Urinary bladder (tissue), 4 donors: ENCODE data around the gene KLHL6. TPM values are rescaled to one million over a fixed set of nuclear protein-coding genes. Genes with fewer than 3 reads are reported as not detected.
"Not testable (repeated sequence)": the region's sequence is repeated elsewhere in the genome, so short reads cannot be mapped to it uniquely, and the experiment has no call there.

Source experiments
- DNase-seq: peaks from one replicate; pipeline ENCODE4 v3.0.0-alpha.2; 2015; ENCODE audit errors: extremely low spot score
- H3K27ac ChIP-seq: one replicate; pipeline ENCODE4 v1.5.1; 2013; ENCODE audit warnings: low read depth, mild to moderate bottlenecking, moderate library complexity
- H3K36me3 ChIP-seq: one replicate; pipeline ENCODE4 v1.6.1; 2013; ENCODE audit warnings: mild to moderate bottlenecking, moderate library complexity; ENCODE audit not compliant: insufficient read depth
- H3K4me1 ChIP-seq: one replicate; pipeline ENCODE4 v1.6.1; 2013; ENCODE audit warnings: mild to moderate bottlenecking, moderate library complexity; ENCODE audit not compliant: insufficient read depth
- H3K4me3 ChIP-seq: one replicate; pipeline ENCODE4 v1.5.1; 2013; ENCODE audit warnings: low read depth, low read length
- WGBS: extraction: QIAGEN DNeasy Blood & Tissue Kit; methylation state at CpG from one replicate; pipeline ENCODE4 v1.1.7; 2013; 5-methylcytosine and 5-hydroxymethylcytosine counted together
- polyA plus RNA-seq: library from polyadenylated mRNA; stranded (reverse); fragments of 200-250 nt; gene quantifications from one replicate; pipeline ENCODE4 v1.2.3, GENCODE V29; 2013
- total RNA-seq: library from RNA; depleted of rRNA; stranded (reverse); fragments of >200 nt; gene quantifications from one replicate; pipeline ENCODE4 v1.2.3, GENCODE V29; 2014
- donor health status: healthy with polysubstance abuse.
- donor health status: healthy.

Gene KLHL6
- total and polyA plus RNA-seq, 2 donors: 0.76 to 1.7 TPM

GRCh38 chr3:183487016-183487415, 68.5 kb downstream of the KLHL6 start:
- H3K36me3 ChIP-seq: no peaks in the 10 kb centered on the region
- 72% methylated on average over 4 of the region's 4 CpGs for WGBS
- no peak for DNase-seq

GRCh38 chr3:183486472-183486871, 69.0 kb downstream of the KLHL6 start:
- no peak for DNase-seq
- H3K4me3 ChIP-seq: no peak overlapping the region
- no peak overlapping the region for H3K27ac ChIP-seq
- no peaks in the 10 kb centered on the region for H3K4me1 ChIP-seq
- 89% methylated on average over 6 of the region's 6 CpGs for WGBS
- no peaks in the 10 kb centered on the region for H3K36me3 ChIP-seq

More at GRCh38 chr3:183487016-183487415, 68.5 kb downstream of the KLHL6 start:
- Histone ChIP-seq H3K4me3 (no peak overlapping the region), H3K27ac (no peak overlapping the region), H3K4me1 (no peaks in the 10 kb centered on the region)

GRCh38 chr3:183485585-183485984, 69.9 kb downstream of the KLHL6 start:
- Histone ChIP-seq H3K36me3 (no peaks in the 10 kb centered on the region), H3K4me3 (no peak overlapping the region), H3K4me1 (no peaks in the 10 kb centered on the region), H3K27ac (no peak overlapping the region)
- DNase-seq: no peak
- WGBS: 84% methylated on average over 6 of the region's 6 CpGs

GRCh38 chr3:183485093-183485492, 70.4 kb downstream of the KLHL6 start:
- 92% methylated on average over 6 of the region's 6 CpGs for WGBS
- H3K36me3 ChIP-seq: no peaks in the 10 kb centered on the region
- no peak overlapping the region for H3K4me3 ChIP-seq
- DNase-seq: no peak
- H3K27ac ChIP-seq: no peak overlapping the region
- H3K4me1 ChIP-seq: no peaks in the 10 kb centered on the region

GRCh38 chr3:183484431-183485075, 71.0 kb downstream of the KLHL6 start:
- no peak overlapping the region for H3K27ac ChIP-seq
- H3K4me1 ChIP-seq: no peaks in the 10 kb centered on the region
- WGBS: 86% methylated on average over 4 of the region's 4 CpGs
- DNase-seq: no peak
- no peak overlapping the region for H3K4me3 ChIP-seq
- no peaks in the 10 kb centered on the region for H3K36me3 ChIP-seq

GRCh38 chr3:183481582-183481981, 73.9 kb downstream of the KLHL6 start:
- Histone ChIP-seq H3K4me3 (no peak overlapping the region), H3K36me3 (no peaks in the 10 kb centered on the region), H3K4me1 (peaks cover 1% of the 10 kb centered on the region), H3K27ac (no peak overlapping the region)
- WGBS: 62% methylated on average over 8 of the region's 8 CpGs
- no peak for DNase-seq

GRCh38 chr3:183478501-183478900, 77.0 kb downstream of the KLHL6 start:
- 86% methylated on average over 10 of the region's 10 CpGs for WGBS
- Histone ChIP-seq H3K4me3 (no peak overlapping the region), H3K27ac (no peak overlapping the region), H3K4me1 (peaks cover 1% of the 10 kb centered on the region), H3K36me3 (no peaks in the 10 kb centered on the region)
- no peak for DNase-seq

- Histone ChIP-seq H3K4me1 (peaks cover 1% of the 10 kb centered on the region), H3K36me3 (no peaks in the 10 kb centered on the region), H3K27ac (no peak overlapping the region), H3K4me3 (no peak overlapping the region)
- WGBS: 75% methylated on average over 8 of the region's 8 CpGs
- no peak for DNase-seq
Measured at GRCh38 chr3:183477801-183478456, 77.6 kb downstream of the KLHL6 start.

- H3K27ac ChIP-seq, H3K36me3 ChIP-seq, H3K4me3 ChIP-seq, H3K4me1 ChIP-seq, DNase-seq: not testable (repeated sequence)
- 95% methylated on average over 1 of the region's 1 CpG for WGBS
Measured at GRCh38 chr3:183475764-183476162, 79.7 kb downstream of the KLHL6 start.

GRCh38 chr3:183475016-183475763, 80.3 kb downstream of the KLHL6 start:
- H3K27ac ChIP-seq: no peak overlapping the region
- no peaks in the 10 kb centered on the region for H3K36me3 ChIP-seq
- DNase-seq: no peak
- no peak overlapping the region for H3K4me3 ChIP-seq
- H3K4me1 ChIP-seq: peaks cover 1% of the 10 kb centered on the region
- WGBS: 58% methylated on average over 3 of the region's 3 CpGs

- peaks cover 1% of the 10 kb centered on the region for H3K4me1 ChIP-seq
- no peak for DNase-seq
- 80% methylated on average over 2 of the region's 2 CpGs for WGBS
- H3K36me3 ChIP-seq: no peaks in the 10 kb centered on the region
- H3K27ac ChIP-seq: no peak overlapping the region
- no peak overlapping the region for H3K4me3 ChIP-seq
Measured at GRCh38 chr3:183473969-183474368, 81.5 kb downstream of the KLHL6 start.

GRCh38 chr3:183472155-183472554, 83.4 kb downstream of the KLHL6 start:
- Histone ChIP-seq H3K27ac (no peak overlapping the region), H3K4me1 (no peaks in the 10 kb centered on the region), H3K36me3 (no peaks in the 10 kb centered on the region), H3K4me3 (no peak overlapping the region)
- no peak for DNase-seq
- WGBS: 64% methylated on average over 6 of the region's 6 CpGs

- no peaks in the 10 kb centered on the region for H3K36me3 ChIP-seq
- H3K4me1 ChIP-seq: no peaks in the 10 kb centered on the region
- no peak for DNase-seq
- 86% methylated on average over 1 of the region's 1 CpG for WGBS
- no peak overlapping the region for H3K27ac ChIP-seq
- H3K4me3 ChIP-seq: no peak overlapping the region
Measured at GRCh38 chr3:183468424-183468823, 87.1 kb downstream of the KLHL6 start.

- Histone ChIP-seq H3K27ac (no peak overlapping the region), H3K4me3 (no peak overlapping the region), H3K4me1 (no peaks in the 10 kb centered on the region), H3K36me3 (no peaks in the 10 kb centered on the region)
- WGBS: 61% methylated on average over 3 of the region's 3 CpGs
- no peak for DNase-seq
Measured at GRCh38 chr3:183466575-183466974, 88.9 kb downstream of the KLHL6 start.
